Jurkat, Clone E6-1 (cell line): ENCODE data around the gene MAGEA8.
"Not testable (repeated sequence)": the region's sequence is repeated elsewhere in the genome, so short reads cannot be mapped to it uniquely, and the experiment has no call there.

Source experiments
- DNase-seq: peaks from one replicate; pipeline ENCODE4 v3.0.0-alpha.2; 2011; ENCODE audit warnings: low read depth, low spot score
- H3K4me3 ChIP-seq: 2 replicates; pipeline ENCODE4 v1.5.1; 2011; ENCODE audit warnings: mild to moderate bottlenecking, low read length, control low read depth, moderate library complexity

Gene MAGEA8

DNA sequence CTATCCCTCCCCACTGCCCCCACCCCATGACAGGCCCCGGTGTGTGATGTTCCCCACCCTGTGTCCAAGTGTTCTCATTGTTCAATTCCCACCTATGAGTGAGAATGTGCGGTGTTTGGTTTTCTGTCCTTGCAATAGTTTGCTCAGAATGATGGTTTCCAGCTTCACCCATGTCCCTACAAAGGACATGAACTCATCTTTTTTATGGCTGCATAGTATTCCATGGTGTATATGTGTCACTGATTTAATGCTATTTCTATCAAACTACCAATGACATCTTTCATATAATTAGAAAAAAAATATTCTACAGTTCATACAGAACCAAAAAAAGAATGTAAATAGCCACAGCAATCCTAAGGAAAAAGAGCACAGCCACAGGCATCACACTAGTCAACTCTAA is 9.8 kb downstream of the MAGEA8 start:
- DNase-seq, H3K4me3 ChIP-seq: not testable (repeated sequence)

GRCh38 chrX:149898554-149898953 is 17.6 kb downstream of the MAGEA8 start:
- H3K4me3 ChIP-seq = no peak overlapping the region
- DNase-seq = no peak

GRCh38 chrX:149903889-149904748 is 23.1 kb downstream of the MAGEA8 start:
- no peak overlapping the region for H3K4me3 ChIP-seq
- no peak for DNase-seq

DNA sequence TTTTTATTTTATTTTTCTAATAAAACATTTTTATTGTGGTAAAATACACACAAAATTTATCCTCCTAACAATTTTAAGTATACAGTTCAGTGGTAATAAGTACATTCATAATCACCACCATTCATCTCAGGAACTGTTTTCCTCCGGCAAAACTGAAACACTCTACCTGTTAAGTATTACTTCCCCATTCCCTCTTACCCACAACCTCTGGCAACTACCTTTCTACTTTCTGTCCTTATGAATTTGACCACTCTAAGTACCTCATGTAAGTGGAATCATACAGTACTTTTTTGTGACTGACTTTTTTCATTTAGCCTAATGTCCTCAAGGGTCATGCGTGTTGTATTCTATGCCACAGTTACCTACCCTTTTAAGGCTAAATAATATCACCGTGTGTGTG is 27.3 kb downstream of the MAGEA8 start:
- no peak overlapping the region for H3K4me3 ChIP-seq
- DNase-seq = no peak

DNA sequence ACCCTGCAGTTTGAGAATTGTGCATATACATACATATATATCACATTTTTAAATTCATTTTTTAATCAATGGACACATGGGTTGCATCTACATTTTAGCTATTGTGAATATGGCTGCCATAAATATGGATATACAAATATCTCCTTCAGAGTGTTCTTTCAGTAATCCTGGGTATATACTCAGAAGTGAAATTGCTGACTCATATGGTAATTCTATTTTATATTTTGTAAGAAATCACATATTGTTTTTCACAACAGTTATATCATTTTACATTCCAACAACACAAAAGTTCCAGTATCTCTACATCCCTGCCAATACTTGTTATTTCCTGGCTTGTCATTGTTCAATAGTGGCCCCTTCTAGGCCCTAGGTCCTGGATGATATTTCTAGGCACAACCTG is 27.7 kb downstream of the MAGEA8 start:
- H3K4me3 ChIP-seq = no peak overlapping the region
- no peak for DNase-seq

DNA sequence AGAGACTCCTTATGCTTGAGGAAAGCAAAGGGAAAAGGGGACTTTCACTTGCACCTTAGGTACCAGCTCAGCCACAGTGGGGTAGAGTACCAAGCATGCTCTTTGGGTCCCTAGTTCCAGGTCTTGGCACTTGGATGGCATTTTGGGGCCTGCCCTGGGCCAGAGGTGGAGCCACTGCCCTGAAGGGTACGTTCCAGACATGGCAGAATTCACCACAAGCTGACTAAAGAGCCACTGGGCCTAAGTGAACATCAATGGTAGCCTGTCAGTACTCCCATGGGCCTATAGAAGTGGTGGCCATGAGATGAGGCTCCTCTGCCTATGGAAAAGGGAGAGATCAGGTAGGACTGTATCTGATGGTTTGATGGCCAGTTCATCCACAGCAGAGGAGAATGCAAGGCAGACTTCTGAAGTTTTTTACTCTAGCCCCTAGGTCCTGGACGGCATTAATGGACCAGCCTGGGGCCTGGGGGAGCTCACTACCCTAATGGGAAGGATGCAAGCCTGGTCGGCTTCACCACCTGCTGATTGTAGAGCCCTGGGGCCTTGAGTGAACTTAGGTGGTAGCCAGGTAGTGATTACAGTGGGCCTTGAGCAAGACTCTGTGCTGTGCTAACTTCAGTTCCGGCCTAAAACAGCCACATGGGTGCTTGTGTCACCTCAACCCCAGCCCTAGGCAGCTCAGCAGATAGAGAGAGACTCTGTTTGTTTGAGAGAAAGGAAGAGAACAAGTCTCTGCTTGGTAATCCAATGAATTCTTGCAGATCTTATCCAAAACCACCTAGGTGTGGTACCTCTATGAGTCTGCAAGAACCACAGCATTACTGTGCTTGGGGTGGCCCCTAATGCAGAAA is 28.6 kb downstream of the MAGEA8 start:
- DNase-seq = no peak

GRCh38 chrX:149910178-149910695 is 29.3 kb downstream of the MAGEA8 start:
- no peak overlapping the region for H3K4me3 ChIP-seq
- no peak for DNase-seq

More for the DNA sequence above, 28.6 kb downstream of the MAGEA8 start:
- H3K4me3 ChIP-seq = no peak overlapping the region

- H3K4me3 ChIP-seq = no peak overlapping the region
- peak; percentile 2 for DNase-seq
Observed at GRCh38 chrX:149916745-149917392, 35.9 kb downstream of the MAGEA8 start.

- H3K4me3 ChIP-seq, DNase-seq: not testable (repeated sequence)
Observed at GRCh38 chrX:149923836-149924235, 42.9 kb downstream of the MAGEA8 start.

DNA sequence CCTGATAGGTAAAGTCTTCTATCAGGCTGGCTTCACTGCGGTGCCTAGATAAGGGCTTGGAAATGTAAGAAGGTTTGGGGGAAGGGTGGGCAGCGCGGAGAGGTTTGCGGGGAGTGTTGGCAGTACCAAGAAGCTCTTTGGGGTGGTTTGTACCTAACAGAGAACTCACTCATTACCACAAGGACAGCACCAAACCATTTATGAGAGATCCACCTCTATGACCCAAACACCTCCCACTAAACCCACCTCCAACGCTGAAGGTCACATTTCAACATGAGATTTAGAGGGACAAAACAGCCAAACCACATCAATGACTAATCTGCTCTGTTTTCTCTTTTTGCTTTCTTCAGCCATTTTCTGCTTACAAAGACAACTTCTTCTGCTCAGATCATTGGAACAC is 43.5 kb downstream of the MAGEA8 start:
- H3K4me3 ChIP-seq, DNase-seq: not testable (repeated sequence)

- H3K4me3 ChIP-seq, DNase-seq: not testable (repeated sequence)
Observed at GRCh38 chrX:149927245-149927963, 46.4 kb downstream of the MAGEA8 start.

DNA sequence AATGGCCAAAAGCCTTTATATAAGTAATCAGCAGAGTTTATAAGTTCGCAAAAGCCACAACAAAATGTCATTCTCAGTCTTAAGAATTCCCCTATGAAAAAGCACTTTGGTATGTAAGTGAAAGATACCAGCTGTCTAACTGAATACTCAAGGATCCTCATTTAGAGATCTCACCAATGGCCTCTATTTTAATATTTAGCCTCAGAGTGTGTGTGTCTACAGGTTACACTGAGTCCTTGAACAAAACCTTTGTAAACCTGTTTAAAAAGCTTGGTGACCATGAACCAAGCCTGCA is 46.9 kb downstream of the MAGEA8 start:
- DNase-seq, H3K4me3 ChIP-seq: not testable (repeated sequence)

- H3K4me3 ChIP-seq = not testable (repeated sequence)
Observed at GRCh38 chrX:149928635-149929034, 47.7 kb downstream of the MAGEA8 start.

GRCh38 chrX:149929400-149929799 is 48.4 kb downstream of the MAGEA8 start, which contains the start of gene HSFX4:
TSS of gene HSFX4 (plus strand) at chrX:149929573. CDS start at chrX:149929645, 72 bp downstream.
- H3K4me3 ChIP-seq, DNase-seq: not testable (repeated sequence)

More at GRCh38 chrX:149928635-149929034, 47.7 kb downstream of the MAGEA8 start:
- not testable (repeated sequence) for DNase-seq

GRCh38 chrX:149931355-149931754 is 50.4 kb downstream of the MAGEA8 start:
- not testable (repeated sequence) for H3K4me3 ChIP-seq, DNase-seq

GRCh38 chrX:149932150-149932549 is 51.2 kb downstream of the MAGEA8 start:
- DNase-seq, H3K4me3 ChIP-seq: not testable (repeated sequence)

- H3K4me3 ChIP-seq, DNase-seq: not testable (repeated sequence)
Observed at GRCh38 chrX:149932970-149933369, 52.0 kb downstream of the MAGEA8 start.

DNA sequence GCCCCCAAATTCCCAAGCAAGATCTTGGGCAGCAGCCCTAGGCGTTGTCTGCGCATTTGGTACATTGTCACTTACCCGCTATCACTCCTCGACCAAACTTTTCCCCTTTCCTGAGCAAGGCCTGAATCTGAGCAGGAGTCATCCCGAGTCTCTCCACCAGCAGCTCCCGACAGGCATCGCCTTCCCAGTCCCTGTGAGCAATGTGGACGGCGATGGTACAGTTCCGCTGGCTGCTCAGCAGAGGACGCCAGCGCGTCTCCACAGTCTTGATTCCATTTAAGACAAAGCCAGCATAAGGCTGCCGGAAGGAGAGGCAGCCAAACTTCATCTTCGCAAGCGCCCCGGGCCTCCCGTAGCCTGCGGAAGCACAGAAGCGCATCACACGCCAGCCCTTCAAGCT is 52.6 kb downstream of the MAGEA8 start:
- H3K4me3 ChIP-seq, DNase-seq: not testable (repeated sequence)
